Calu3 (cell line): ENCODE measurements around the gene IMMP2L. TPM values are rescaled to one million over a fixed set of nuclear protein-coding genes. Genes with fewer than 3 reads are reported as not detected.

Source experiments
- BruUV-seq: library from RNA; stranded (reverse); fragments of 400-500 nt; replicated peaks from 2 replicates; lab custom pipeline; 2021; lab: Mats Ljungman, UMichigan
- CTCF ChIA-PET: fragments of 300-600 bp; sonication (Branson Sonifier 250); formaldehyde crosslinking; loops from one replicate; lab custom pipeline; 2022; ENCODE audit warnings: antibody characterized with exemption; lab: Charles Lee
- DNase-seq: peaks from one replicate; pipeline ENCODE4 v3.0.0; 2022
- H3K27ac Mint-ChIP-seq: one replicate; pipeline ENCODE4 v1.8.0; 2022; ENCODE audit warnings: mixed read lengths; ENCODE audit not compliant: unreplicated experiment
- H3K27me3 Mint-ChIP-seq: one replicate; pipeline ENCODE4 v1.8.0; 2022; ENCODE audit warnings: mixed read lengths; ENCODE audit not compliant: unreplicated experiment
- H3K36me3 Mint-ChIP-seq: one replicate; pipeline ENCODE4 v1.8.0; 2022; ENCODE audit warnings: mild to moderate bottlenecking, moderate library complexity, mixed read lengths; ENCODE audit not compliant: insufficient read depth, unreplicated experiment
- H3K4me1 Mint-ChIP-seq: one replicate; pipeline ENCODE4 v1.8.0; 2022; ENCODE audit warnings: mild to moderate bottlenecking, low read depth, mixed read lengths; ENCODE audit not compliant: unreplicated experiment
- H3K4me3 Mint-ChIP-seq: one replicate; pipeline ENCODE4 v1.8.0; 2022; ENCODE audit warnings: mild to moderate bottlenecking, low read depth, moderate library complexity, mixed read lengths; ENCODE audit not compliant: unreplicated experiment
- H3K9me3 Mint-ChIP-seq: one replicate; pipeline ENCODE4 v1.8.0; 2022; ENCODE audit warnings: low read depth, mixed read lengths; ENCODE audit not compliant: unreplicated experiment
- intact Hi-C: fragments of 100-400 bp; cut with micrococcal nuclease; formaldehyde crosslinking; loops from one replicate; pipeline ENCODE4 v1.10.0; 2022; ENCODE audit not compliant: unreplicated experiment
- total RNA-seq: library from RNA; stranded (reverse); gene quantifications from 2 replicates; pipeline ENCODE4 v1.2.3, GENCODE V29; 2022
- TF ChIP-seq, protein P1 (sequence below): fragments of 200-600 bp; IDR thresholded peaks from one replicate; pipeline ENCODE4 v1.8.0; 2022; ENCODE audit warnings: antibody characterized with exemption; ENCODE audit not compliant: unreplicated experiment

Gene IMMP2L
- total RNA-seq, 1 experiment from 2014 or later = 28.6 TPM

DNA sequence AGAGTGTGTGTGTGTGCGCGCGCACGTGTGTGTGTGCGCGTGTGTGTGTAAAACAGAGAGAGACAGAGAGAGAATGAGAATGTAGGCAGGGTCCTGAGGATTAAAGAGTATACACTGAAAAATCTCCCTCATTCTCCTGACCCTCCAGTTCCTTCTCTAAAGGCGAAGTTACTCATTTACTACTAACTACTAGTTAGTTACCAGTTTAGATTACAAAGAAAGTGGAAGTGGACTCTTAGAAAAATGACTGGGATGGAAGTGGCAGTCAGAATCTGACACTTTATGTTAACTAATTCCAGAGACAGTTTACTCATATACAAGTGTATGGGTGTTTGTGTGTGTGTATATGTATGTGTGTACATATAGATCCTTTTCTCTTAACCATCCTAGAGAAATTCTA lies 617.8 kb downstream of the IMMP2L start:
- Mint-ChIP-seq H3K4me3 (no peak overlapping the region), H3K36me3 (no peaks in the 10 kb centered on the region), H3K9me3 (no peaks in the 10 kb centered on the region), H3K27ac (no peak overlapping the region), H3K27me3 (no peaks in the 10 kb centered on the region), H3K4me1 (peaks cover 9% of the 10 kb centered on the region)
- TF ChIP-seq, protein P1, sequence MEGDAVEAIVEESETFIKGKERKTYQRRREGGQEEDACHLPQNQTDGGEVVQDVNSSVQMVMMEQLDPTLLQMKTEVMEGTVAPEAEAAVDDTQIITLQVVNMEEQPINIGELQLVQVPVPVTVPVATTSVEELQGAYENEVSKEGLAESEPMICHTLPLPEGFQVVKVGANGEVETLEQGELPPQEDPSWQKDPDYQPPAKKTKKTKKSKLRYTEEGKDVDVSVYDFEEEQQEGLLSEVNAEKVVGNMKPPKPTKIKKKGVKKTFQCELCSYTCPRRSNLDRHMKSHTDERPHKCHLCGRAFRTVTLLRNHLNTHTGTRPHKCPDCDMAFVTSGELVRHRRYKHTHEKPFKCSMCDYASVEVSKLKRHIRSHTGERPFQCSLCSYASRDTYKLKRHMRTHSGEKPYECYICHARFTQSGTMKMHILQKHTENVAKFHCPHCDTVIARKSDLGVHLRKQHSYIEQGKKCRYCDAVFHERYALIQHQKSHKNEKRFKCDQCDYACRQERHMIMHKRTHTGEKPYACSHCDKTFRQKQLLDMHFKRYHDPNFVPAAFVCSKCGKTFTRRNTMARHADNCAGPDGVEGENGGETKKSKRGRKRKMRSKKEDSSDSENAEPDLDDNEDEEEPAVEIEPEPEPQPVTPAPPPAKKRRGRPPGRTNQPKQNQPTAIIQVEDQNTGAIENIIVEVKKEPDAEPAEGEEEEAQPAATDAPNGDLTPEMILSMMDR = no peak
- CTCF ChIA-PET = no interaction called here
- intact Hi-C loops = no loop called here
- no peak for DNase-seq
- BruUV-seq = no TSS peak

DNA sequence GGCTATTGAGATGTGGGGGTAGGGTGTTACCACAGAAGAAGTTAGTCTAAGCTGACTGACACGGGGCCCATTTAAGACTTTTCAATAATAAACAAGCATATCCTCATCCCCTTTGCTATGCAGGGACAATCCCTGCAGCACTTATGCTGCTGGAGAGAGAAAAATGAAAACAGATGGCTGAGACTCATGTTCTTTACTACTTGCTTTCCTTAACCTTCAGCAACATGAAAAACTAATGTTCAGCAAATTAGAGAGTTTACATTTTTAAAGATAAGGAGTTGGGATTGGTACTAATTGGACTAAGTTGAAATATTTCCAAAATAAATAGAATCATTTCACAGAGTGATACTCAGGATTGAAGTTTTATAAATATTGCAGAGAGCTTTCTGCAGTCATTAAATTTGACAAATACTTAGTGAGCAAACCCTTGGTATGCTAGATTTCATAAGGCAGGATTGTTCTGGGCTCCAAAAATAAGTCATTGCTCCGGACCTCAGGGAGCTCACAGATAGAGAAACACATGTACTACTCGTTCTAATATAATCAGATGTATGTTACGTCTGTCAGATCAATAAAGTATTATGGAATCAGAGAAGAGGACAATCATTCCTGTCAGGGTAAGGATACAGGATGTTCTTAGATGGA lies 618.5 kb downstream of the IMMP2L start:
- no peaks in the 10 kb centered on the region for H3K9me3 Mint-ChIP-seq
- CTCF ChIA-PET = no interaction called here
- no peak overlapping the region for H3K27ac Mint-ChIP-seq
- H3K4me3 Mint-ChIP-seq = no peak overlapping the region
- DNase-seq = no peak
- BruUV-seq = no TSS peak
- peaks cover 9% of the 10 kb centered on the region for H3K4me1 Mint-ChIP-seq
- H3K36me3 Mint-ChIP-seq = no peaks in the 10 kb centered on the region
- intact Hi-C loops = no loop called here
- TF ChIP-seq, protein P1 = no peak
- no peaks in the 10 kb centered on the region for H3K27me3 Mint-ChIP-seq

DNA sequence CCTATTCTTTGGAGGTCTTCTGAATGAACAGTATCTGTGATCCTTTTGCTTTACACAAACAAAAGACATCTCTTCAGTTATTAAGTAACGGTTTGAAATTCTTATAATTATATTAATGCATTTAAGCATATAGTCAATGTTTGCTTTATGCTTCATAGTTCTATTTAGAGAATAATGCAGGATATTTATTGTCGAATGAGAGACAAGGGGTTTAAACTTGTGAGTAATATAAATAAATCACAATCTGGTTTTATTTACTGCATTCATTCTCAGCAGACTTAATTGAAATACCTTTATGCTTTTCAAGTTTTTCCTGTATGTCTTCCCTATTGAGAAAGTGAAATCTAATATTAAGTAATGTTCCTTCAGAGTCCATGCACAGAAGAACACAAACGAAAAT lies 620.9 kb downstream of the IMMP2L start:
- Mint-ChIP-seq H3K27ac (no peak overlapping the region), H3K9me3 (no peaks in the 10 kb centered on the region), H3K4me3 (no peak overlapping the region), H3K4me1 (peaks cover 9% of the 10 kb centered on the region), H3K27me3 (no peaks in the 10 kb centered on the region), H3K36me3 (no peaks in the 10 kb centered on the region)
- DNase-seq = no peak
- intact Hi-C loops = no loop called here
- TF ChIP-seq, protein P1 = no peak
- no TSS peak for BruUV-seq
- CTCF ChIA-PET = no interaction called here

DNA sequence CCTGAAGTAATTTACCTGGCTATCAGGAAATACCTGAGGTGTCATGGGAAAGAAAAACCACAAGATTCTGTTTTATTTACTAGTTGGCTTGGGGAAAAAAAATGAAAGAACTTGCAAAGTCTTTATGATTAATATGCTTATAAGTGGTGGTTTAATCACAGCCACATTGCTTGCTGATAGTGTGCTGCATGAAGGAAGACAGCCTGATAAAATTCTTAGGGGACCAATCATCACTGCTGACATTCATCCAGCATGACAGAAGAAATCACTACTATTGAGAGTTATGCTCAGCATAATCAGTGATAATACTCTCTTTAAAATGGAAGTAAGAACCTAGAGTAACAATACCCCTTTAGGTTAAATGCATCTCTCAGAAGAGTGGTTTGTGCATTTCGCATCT lies 621.5 kb downstream of the IMMP2L start:
- no peaks in the 10 kb centered on the region for H3K9me3 Mint-ChIP-seq
- CTCF ChIA-PET = no interaction called here
- no peak overlapping the region for H3K27ac Mint-ChIP-seq

More for the DNA sequence above, 621.5 kb downstream of the IMMP2L start:
- Mint-ChIP-seq H3K4me1 (peaks cover 9% of the 10 kb centered on the region), H3K27me3 (no peaks in the 10 kb centered on the region), H3K4me3 (no peak overlapping the region), H3K36me3 (no peaks in the 10 kb centered on the region)
- TF ChIP-seq, protein P1 = no peak
- no peak for DNase-seq
- BruUV-seq = no TSS peak
- intact Hi-C loops = no loop called here
